HEK293T (cell line): ENCODE results near the gene IL17A.

Experiments used
- BHLHE40 ChIP-seq: fragments of 450-650 bp; IDR thresholded peaks from 2 replicates; pipeline ENCODE4 v1.6.1; 2016; ENCODE audit warnings: mild to moderate bottlenecking, moderate library complexity, borderline replicate concordance
- ELF4 ChIP-seq: fragments of 450-650 bp; IDR thresholded peaks from 2 replicates; pipeline ENCODE4 v1.6.1; 2017; ENCODE audit warnings: antibody characterized with exemption
- FOXK2 ChIP-seq: fragments of 450-650 bp; IDR thresholded peaks from 2 replicates; pipeline ENCODE4 v1.6.1; 2016; ENCODE audit warnings: mild to moderate bottlenecking
- FOXM1 ChIP-seq: fragments of 450-650 bp; IDR thresholded peaks from 2 replicates; pipeline ENCODE4 v1.6.1; 2017; ENCODE audit warnings: mild to moderate bottlenecking, borderline replicate concordance
- LEF1 ChIP-seq: fragments of 450-650 bp; IDR thresholded peaks from 2 replicates; pipeline ENCODE4 v1.6.1; 2017; ENCODE audit warnings: mild to moderate bottlenecking, borderline replicate concordance
- NFRKB ChIP-seq: fragments of 450-650 bp; IDR thresholded peaks from 2 replicates; pipeline ENCODE4 v1.6.1; 2016; ENCODE audit warnings: mild to moderate bottlenecking, moderate library complexity
- SP1 ChIP-seq: fragments of 450-650 bp; IDR thresholded peaks from 2 replicates; pipeline ENCODE4 v1.6.1; 2017
- SUZ12 ChIP-seq: fragments of 450-650 bp; IDR thresholded peaks from 2 replicates; pipeline ENCODE4 v1.6.1; 2016; ENCODE audit warnings: mild to moderate bottlenecking
- TARDBP ChIP-seq: fragments of 450-650 bp; IDR thresholded peaks from 2 replicates; pipeline ENCODE4 v1.6.1; 2016
- TF ChIP-seq, protein P1 (sequence below): fragments of 450-650 bp; IDR thresholded peaks from 2 replicates; pipeline ENCODE4 v1.6.1; 2016

DNA sequence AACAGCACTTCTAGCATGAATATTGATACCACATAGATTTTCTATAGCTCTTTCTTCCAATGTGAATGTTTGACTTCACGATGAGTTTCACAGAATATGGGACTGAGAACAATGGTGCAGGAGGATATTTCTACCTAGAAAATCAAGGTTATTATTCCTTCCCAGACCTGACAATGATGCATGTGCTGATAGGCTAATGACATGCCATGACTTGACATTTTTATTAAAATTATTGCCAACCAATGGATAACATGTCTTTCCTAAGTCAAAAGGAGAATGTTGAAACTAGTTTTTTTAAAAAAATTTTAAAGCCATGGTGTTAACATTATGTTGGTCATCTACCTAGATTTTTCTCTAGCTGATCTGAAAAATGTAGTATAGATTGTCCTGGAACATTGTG is 923 bp downstream of the IL17A start:
- no peak for TF ChIP-seq SP1
- no peak for TF ChIP-seq SUZ12
- no peak for TF ChIP-seq FOXK2
- no peak for TF ChIP-seq LEF1
- TF ChIP-seq, protein P1, sequence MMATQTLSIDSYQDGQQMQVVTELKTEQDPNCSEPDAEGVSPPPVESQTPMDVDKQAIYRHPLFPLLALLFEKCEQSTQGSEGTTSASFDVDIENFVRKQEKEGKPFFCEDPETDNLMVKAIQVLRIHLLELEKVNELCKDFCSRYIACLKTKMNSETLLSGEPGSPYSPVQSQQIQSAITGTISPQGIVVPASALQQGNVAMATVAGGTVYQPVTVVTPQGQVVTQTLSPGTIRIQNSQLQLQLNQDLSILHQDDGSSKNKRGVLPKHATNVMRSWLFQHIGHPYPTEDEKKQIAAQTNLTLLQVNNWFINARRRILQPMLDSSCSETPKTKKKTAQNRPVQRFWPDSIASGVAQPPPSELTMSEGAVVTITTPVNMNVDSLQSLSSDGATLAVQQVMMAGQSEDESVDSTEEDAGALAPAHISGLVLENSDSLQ = no peak
- TF ChIP-seq TARDBP = no peak
- no peak for TF ChIP-seq BHLHE40
- TF ChIP-seq FOXM1 = no peak
- no peak for TF ChIP-seq ELF4
- no peak for TF ChIP-seq NFRKB
